GM19043 (cell line): ENCODE results near the gene STRIP2.
A peak's percentile ranks its signal among the peaks of the same experiment; 100 is the strongest.

Experiments used
- ATAC-seq: cut with Tn5 transposase; IDR thresholded peaks from one replicate; pipeline ENCODE4 v1.9.1; 2021; ENCODE audit warnings: low read depth; ENCODE audit not compliant: unreplicated experiment

The STRIP2 gene

DNA sequence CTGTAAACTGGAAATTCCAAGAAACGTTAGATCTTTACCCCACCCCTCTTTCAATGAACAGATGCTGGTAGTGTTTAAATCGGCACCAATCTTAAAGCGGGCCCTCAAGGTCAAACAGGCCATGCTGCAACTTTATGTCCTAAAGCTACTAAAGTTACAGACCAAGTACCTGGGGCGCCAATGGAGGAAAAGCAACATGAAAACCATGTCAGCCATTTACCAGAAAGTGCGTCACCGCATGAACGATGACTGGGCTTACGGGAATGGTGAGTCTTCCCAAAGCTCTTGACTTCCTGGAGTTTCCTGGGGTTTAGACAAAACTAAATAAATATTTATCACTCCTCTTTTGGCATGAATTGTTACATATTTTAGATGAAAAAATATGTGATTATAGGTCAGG is 48.5 kb downstream of the STRIP2 start:
- no peak for ATAC-seq

DNA sequence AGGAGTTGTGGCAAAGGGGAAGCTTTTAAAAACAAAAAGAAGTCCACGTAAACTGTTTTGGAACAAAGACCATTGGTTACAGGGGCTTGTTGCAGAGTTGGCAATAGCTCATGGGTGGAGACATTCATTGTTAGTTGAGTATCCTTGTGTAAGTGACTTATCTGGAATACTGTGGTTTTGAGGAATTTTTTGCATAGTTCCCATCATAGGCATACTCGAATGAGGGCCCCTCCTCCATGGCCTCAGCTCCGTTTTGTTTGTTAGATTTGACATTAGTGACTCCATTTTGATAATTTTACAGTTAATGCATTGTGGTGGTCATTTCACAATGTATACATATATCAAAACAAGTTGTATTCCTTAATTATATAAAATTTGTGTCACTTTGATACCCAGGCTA is 55.3 kb downstream of the STRIP2 start:
- no peak for ATAC-seq

DNA sequence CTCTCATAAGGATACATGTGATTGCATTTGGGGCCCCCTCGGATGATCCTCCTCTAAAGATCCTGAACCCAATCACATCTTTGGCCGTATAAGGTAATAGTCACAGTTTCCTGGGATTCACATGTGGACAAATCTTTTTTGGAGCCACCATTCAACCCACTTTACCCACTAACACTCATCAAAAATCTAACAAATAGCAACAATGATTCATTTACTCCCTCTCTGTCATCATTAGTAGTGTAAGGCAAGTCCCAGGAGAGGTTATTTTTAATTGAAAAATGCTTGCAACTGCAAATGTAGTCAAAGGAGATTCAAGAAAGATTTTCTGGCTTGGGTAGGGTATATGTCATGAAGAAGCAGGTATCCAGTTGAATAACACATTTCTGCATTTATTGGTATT is 58.2 kb downstream of the STRIP2 start:
- ATAC-seq: no peak

DNA sequence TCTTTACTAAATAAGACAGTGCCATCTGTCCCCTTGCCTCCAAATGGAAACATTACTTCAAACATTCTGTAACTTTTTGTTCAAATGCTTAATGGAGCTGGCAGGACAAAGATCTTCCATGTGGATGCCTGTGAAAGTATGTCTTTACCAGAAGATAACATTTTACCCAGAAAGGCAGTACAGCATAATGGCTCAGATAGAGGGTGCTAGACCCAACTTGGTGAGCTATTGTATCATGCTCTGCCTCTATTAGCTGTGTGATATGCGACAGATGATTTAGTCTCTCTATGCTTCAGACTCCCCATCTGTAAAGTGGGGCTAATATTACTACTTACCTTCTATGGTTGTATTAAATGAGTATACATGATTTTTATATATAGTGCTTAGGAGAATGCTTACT is 59.3 kb downstream of the STRIP2 start:
- no peak for ATAC-seq

DNA sequence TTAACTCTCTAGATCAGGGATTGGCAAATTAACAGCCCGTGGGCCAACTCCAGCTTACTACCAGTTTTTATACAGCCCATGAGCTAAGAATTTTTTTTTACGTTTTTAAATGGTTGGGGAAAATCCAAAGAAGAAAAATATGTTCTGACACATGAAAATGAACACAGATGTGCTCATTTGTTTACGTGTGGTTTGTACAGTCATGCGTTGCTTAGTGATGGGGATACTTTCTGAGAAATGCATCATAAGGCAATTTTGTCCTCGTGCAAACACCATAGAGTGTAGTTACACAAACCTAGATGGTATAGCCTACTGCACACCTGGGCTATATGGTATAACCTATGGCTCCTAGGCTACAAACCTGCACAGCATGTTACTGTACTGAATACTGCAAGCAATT is 59.8 kb downstream of the STRIP2 start:
- ATAC-seq: no peak

DNA sequence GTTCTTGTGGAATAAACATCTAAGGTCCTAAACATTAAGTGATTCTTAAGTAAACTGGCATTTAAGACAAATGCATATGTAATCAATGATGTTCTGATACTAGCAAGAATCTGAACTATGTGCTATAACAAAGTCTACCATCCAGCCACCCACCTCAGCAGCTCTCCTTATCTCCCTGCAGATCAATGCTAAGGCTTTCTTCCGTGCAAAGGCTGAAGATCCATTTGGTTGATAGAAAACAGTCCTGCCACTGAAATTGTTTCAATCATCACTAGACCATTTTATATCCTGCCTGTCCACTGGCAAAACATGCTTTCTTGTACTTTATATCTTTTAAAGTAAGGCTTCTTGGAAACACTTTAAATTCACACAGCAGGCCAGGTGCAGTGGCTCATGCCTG is 61.8 kb downstream of the STRIP2 start:
- ATAC-seq: no peak

DNA sequence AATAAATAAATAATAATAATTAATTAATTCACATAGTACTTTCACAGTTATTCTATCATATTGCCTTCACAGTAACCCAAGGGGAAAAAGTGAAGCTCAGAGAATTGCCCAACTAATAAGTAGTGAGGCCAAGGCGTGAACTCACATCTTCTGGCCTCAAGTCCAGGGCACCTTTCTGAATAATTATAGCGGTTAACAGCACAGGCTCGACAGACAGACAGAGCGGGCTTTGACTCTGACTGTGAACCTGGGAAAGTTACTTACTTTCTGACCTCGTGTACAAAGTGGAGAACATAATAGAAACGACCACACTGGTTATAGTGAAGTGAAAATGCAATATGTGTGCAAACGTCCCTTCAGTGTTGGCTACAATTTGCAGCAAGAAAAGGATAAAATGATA is 62.4 kb downstream of the STRIP2 start:
- ATAC-seq: no peak

DNA sequence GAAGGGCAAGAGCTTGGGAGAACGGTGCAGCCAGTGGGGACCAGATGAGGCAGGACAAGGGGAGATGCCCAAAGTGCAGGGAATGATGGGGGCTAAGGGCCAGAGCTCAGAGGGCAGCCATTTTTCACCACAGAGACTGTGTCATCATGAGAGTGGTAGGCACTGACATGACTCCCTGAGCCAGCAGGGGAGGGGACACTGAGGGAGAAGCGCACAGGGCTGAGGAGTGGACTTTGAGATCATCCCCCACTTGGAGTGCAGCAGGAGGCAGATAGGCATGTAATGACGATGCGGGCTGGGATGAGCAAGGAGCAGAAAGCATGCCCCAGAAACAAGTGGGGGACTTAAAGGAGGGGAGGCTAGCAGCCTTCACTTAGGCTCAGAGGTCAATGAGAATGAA is 62.9 kb downstream of the STRIP2 start:
- ATAC-seq: no peak

DNA sequence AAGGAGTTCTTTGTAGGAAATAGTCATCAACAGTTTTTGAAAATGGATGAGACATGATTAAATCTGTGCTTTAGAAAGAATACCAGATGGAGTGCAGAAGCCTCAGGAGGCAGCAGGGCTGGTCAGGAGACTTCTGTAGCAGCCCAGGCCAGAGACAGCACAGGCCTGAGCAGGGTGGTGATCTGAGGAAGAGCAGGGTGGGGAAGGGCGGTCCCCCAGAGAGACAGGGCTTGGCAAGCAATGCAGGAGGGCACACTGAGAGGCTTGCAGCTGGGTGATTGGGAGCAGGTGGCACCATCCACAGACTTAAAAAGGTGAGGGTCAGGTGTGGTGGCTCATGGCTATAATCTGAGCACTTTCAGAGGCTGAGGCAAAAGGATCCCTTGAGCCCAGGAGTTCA is 63.8 kb downstream of the STRIP2 start:
- no peak for ATAC-seq

DNA sequence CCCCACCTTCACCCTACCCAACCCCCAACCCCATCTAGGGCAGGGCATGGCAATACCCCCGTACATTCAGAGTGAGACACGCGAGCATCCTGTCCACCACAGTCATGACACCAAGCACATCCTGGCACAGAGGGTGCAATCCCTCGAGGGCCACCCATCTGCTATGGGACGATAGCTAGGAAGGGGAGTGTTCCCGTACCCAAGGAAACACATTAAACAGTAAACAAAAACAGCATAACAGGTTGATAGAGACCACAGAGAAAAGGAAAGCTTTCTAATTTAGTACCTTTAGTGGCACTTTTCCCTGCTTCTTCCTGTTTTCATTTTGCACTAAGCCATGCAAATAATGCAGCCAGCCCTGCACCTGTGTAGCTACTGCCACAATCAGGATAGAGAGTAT is 65.8 kb downstream of the STRIP2 start:
- no peak for ATAC-seq

DNA sequence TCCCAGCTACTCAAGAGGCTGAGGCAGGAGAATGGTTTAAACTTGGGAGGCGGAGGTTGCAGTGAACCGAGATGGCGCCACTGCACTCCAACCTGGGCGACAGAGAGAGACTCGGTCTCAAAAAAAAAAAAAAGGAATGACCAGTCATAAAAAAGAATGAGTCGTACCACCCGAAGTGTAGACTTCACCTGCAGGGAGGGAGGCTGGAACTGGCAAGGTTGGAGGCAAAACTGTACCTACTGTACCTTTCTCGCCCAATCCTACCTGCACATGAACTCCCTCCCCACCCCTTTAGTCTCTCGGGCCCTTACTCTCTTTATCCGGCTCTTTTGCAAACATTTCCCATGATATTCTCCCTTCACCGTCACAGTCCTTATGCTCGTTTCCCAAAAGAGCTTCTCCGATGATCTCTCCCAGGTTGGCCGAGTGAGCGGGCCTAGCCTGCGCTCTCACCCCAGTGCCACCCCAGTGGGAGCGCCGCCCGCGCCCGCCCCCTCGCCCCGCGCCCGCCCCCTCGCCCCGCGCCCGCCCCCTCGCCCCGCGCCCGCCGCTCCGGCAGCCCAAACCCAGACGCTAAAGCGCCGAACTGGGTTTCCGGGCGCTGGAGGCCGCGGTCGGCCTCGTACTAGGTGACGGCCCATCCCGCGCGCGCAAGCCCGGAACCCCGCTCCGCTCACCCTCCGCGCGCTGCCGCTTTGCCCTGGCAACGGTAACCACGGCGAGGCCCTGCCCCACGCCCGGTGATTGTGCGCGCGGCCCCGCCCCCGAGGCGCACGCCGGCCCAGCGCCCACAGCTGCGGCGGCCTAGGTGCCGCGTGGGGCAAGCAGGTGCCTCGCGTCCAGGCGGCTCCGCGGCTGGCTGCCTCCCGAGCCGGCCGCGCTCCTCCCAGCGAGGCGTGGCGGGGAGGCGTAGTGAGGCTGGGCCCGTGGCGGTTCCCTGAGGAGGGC is 67.8 kb downstream of the STRIP2 start, which contains the start of gene SMKR1:
SMKR1 (plus strand) TSS at position 772 of the 948 bp plus-strand sequence. CDS start 294 bp downstream, outside the sequence.
- peak; percentile 91 for ATAC-seq

DNA sequence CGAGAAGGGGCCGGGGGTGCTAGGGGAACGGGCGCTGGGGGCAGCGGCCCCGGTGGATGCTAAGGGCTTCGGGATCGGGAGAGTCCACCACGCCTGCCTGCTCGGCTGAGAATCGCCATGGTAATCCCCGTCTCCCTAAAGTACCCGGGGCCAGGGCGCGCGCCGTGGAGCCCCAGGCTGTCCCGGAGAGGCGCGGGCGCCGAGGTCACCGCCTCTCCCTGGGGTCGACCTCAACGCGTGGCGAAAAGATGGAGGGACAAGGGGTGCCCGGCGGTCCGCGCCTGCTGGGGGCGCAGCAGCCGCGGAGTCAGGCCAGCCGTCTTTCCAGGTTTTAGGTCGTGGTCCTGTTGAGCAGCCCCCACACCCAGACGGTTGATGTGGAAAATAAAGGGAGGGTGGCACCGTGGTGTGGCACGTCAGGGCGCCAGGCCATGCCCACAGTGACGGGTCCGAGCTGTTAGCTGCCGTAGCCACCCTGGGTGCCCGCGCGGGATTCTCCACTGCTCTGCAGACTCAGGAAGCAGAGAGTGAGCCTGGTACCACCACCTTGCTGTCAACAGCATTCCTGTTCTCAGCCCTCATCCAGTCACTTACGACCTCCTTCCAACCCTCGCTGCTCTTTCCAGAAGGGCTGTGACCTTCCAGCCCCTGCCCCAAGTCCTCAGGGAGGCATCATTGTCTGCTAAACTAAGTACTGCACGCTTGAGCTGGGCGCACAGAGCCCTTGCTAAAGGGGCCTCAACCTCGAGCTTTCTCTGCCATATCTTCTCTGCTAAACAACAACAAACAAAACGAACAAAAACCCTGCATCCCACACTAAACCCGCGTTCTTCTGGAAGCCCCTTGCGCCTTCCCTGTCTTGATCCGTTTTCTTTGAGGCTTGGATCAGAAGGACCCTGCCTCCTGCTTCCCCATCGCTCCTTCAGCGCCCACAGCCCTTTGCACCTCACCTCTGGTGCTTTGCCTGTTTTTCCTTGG is 68.8 kb downstream of the STRIP2 start:
- ATAC-seq: peak; percentile 9

DNA sequence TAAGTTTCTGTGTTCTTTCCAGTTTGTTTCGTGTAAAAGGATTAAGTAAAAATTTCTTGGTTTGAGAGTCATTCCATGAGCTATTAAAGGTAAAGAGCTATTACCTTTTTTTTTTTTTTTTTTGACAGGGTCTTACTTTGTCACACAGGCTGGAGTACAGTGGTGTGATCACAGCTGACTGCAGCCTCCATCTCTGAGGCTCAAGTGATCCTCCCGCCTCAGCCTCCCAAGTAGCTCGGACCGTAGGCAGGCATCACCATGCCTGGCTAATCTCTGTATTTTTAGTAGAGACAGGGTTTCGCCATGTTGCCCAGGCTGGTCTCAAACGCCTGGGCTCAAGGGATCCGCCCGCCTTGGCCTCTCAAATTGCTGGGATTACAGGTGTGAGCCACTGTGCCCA is 69.5 kb downstream of the STRIP2 start:
- ATAC-seq: no peak

DNA sequence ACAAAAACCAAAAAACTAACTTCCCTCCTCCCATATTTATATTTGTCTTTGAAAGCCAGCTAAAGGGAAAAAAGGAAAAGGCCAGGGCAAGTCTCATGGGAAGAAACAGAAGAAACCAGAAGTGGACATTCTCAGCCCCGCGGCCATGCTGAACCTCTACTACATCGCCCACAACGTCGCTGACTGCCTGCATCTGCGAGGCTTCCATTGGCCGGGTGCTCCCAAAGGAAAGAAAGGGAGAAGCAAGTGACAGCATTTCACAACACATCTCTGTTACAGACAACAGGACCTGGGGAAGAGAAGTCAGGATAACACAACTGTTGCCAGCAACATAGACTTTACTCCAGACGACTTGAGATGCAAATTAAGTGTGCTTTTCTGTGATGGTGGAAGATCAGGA is 78.0 kb downstream of the STRIP2 start:
- no peak for ATAC-seq

DNA sequence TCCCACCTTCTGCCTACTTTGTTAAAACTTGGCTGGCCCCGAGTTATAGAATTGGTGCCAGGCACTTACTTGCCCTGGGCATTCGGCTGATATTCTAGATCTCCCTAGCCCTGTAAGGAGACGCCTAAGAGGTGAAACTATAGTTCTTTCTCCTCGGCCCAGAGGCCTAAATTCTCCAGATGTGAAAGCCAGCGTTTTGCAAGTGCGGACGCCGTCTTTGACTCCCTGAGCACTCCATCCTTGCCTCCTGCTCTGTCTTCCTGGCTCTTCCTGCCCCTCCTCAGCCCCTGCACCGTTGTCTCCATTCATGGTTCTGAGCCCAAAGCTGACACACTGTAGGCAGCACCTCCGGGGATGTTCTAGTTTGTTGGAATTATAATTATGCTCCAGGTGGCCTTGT is 79.3 kb downstream of the STRIP2 start:
- no peak for ATAC-seq

DNA sequence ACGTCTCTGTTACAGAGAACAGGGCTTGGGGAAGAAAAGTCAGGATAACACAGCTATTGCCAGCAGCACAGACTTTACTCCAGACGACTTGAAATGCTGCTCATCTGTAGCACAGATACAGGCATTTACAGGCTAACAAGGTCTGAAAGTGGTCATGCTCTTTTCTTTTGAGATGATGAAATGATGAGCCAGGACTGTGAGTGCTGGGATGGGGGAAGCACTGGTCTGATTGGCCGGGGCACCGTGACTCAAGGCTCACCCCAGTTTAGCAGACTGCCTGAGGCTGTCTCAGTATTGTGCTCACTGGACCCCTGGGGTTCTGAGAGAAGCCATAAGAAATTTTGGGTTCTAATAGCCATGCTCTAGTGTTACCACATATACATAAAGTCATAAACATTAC is 80.5 kb downstream of the STRIP2 start:
- ATAC-seq: no peak

DNA sequence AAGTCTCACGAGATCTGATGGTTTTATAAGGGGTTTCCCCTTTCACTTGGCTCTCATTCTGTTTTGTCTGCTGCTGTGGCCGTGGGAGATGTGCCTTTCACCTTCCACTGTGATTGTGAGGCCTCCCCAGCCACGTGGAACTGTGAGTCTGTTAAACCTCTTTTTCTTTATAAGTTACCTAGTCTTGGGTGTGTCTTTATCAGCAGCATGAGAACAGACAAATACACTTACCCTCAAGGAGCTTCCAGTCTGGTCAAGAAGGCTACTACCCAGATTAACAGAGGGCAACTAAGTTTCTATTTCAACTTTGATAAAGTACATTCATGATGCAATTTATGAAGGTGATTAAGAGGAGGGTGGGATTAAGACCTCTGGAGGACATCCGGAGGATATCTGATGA is 81.1 kb downstream of the STRIP2 start:
- no peak for ATAC-seq

DNA sequence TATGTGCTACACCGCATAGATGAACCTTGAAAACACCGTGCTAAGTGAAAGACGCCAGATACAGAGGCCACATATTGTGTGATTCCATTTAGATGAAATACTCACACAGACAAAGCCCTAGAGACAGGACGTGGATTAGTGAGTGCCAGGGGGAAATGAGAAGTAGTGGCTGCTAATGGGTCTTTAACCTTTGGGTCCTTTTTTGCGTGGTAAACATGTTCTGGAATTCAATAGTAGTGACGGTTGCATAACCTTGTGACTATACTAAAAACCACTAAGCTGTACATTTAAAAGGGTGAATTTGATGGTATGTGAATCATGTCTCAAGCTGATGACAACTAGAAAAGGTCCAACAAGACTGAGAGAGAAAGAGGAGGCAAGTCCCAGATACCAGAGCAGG is 83.7 kb downstream of the STRIP2 start:
- ATAC-seq: no peak

DNA sequence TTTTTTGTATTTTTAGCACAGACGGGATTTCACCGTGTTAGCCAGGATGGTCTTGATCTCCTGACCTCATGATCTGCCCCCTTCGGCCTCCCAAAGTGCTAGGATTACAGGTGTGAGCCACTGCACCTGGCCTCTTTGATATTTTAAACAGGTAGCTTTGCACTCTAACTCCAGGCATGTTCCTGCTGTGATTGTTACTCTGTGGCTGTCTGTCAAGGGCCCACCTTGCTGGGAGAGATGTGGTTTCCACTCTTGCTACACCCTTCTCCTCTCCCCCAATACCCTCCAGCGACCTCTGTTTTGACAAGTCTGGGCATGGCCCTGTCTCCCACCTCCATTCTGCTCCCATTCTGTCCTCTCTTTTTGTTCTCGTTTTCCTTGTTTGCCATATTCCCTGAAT is 85.2 kb downstream of the STRIP2 start:
- ATAC-seq: no peak

DNA sequence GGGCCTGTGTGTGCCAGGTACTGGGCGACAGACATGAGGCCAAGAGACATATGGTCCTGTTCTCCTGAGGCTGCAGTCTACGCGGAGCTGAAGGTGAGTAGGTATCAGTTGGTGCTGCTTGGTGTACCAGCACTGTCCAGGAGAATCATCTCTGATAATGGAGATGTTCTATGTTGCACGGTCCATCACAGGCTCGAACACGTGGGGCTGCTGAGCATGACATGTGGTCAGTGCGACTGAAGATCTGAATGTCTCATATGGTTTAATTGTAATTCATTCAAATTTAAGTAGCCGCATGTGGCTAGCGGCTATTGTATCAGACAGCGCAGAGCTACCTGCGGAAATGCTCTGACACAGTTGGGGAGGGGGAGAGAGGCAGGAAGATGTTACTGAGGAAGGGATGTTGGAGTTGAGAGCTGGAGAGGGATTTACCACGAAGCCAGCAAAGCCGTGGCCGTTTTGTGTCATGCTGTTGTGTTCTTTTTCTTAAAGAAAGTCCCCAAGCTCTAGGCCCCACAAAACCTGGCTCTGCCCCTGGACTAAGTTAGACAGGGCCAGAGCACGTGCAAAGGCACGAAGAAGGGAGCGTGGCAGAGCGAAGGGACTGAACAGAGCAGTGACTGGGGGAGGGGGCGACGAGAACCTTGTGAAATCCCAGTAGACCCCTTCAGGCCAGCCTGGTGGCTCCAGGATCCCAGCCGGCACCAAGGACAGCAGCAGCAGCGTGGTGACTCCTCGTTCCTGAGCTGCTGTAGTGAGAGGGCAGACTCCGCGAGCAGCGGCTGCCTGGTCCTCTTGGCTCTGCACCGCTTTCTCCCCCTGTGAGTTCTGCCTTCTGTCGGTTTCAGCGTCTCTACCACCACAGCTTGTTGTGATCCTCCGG is 88.1 kb downstream of the STRIP2 start:
- ATAC-seq: no peak
